ENCODE data around the gene SAGE1. TPM values are rescaled to one million over a fixed set of nuclear protein-coding genes. Genes with fewer than 3 reads are reported as not detected.

Gene SAGE1
- total and polyA plus RNA-seq, 5 donors from 2014 or later, result not detected

- Histone ChIP-seq H3K9me3 (ENCODE audit: control insufficient read depth in 2 of 2, low read length in 2 of 2) (no peaks in the 10 kb centered on the region), H3K27ac (ENCODE audit: insufficient read depth, low read length, poor library complexity, severe bottlenecking) (no peak overlapping the region), H3K27me3 (ENCODE audit: control insufficient read depth, insufficient read depth, low read length) (no peaks in the 10 kb centered on the region), H3K4me3 (ENCODE audit: low read depth, low read length) (no peak overlapping the region), H3K36me3 (ENCODE audit: control insufficient read depth, insufficient read depth, low read length) (no peaks in the 10 kb centered on the region), H3K4me1 (ENCODE audit: control insufficient read depth, insufficient read depth, low read length, poor library complexity, severe bottlenecking) (no peaks in the 10 kb centered on the region)
- no peak for DNase-seq
- Mint-ChIP-seq H3K4me1 (peaks cover 0 to 3% (median 0%) of the 10 kb centered on the region in 4 donors), H3K27me3 (no peaks in the 10 kb centered on the region), H3K4me3 (no peak overlapping the region), H3K9me3 (peaks cover 0 to 3% (median 0%) of the 10 kb centered on the region in 7 donors), H3K27ac (peak overlapping the region in 1 of 3 donors; percentile 38), H3K36me3 (peaks cover 4% of the 10 kb centered on the region)
- ATAC-seq (ENCODE audit: low read depth in 2 of 2), result no peak
Measured at GRCh38 chrX:135951291-135951690, 57.8 kb downstream of the SAGE1 start.

Other genes with a start within 250 kb of the SAGE1 start
- gene CT45A1, start 180.1 kb upstream of the SAGE1 start, total RNA-seq, result not detected
- not detected for gene CT45A1, start 180.1 kb upstream of the SAGE1 start, polyA plus RNA-seq
- not detected for gene CT45A3, start 125.5 kb upstream of the SAGE1 start, total RNA-seq
- gene CT45A3, start 125.5 kb upstream of the SAGE1 start, polyA plus RNA-seq, result not detected
- not detected for gene CT45A5, start 108.2 kb upstream of the SAGE1 start, total RNA-seq
- not detected for gene CT45A5, start 108.2 kb upstream of the SAGE1 start, polyA plus RNA-seq
- not detected for gene CT45A6, start 90.9 kb upstream of the SAGE1 start, total RNA-seq
- not detected for gene CT45A6, start 90.9 kb upstream of the SAGE1 start, polyA plus RNA-seq
- not detected for gene CT45A2, start 73.7 kb upstream of the SAGE1 start, total RNA-seq
- not detected for gene CT45A2, start 73.7 kb upstream of the SAGE1 start, polyA plus RNA-seq
- not detected for gene CT45A7, start 56.4 kb upstream of the SAGE1 start, total RNA-seq
- not detected for gene CT45A7, start 56.4 kb upstream of the SAGE1 start, polyA plus RNA-seq
- gene CT45A8, start 39.2 kb upstream of the SAGE1 start, total RNA-seq, result not detected
- not detected for gene CT45A8, start 39.2 kb upstream of the SAGE1 start, polyA plus RNA-seq
- not detected for gene CT45A9, start 21.9 kb upstream of the SAGE1 start, total RNA-seq
- gene CT45A9, start 21.9 kb upstream of the SAGE1 start, polyA plus RNA-seq, result not detected
- not detected for gene CT45A10, start 272 bp upstream of the SAGE1 start, total RNA-seq
- gene CT45A10, start 272 bp upstream of the SAGE1 start, polyA plus RNA-seq, result under 1 TPM in 1 of 4 donors, not detected in 3; 0.40 TPM
- 31.0 TPM for gene MMGT1, start 80.3 kb downstream of the SAGE1 start, total RNA-seq
- 10 to 100 TPM in 3 of 4 donors, 1 to 10 TPM in 1; 9.6 to 12.1 (median 10.4) TPM for gene MMGT1, start 80.3 kb downstream of the SAGE1 start, polyA plus RNA-seq
- gene SLC9A6, start 91.7 kb downstream of the SAGE1 start, total RNA-seq, result 17.8 TPM
- 10 to 100 TPM; 17.2 to 20.0 (median 18.9) TPM for gene SLC9A6, start 91.7 kb downstream of the SAGE1 start, polyA plus RNA-seq